Measurements from ENCODE around the gene TULP4.
"Not testable (repeated sequence)": the region's sequence is repeated elsewhere in the genome, so short reads cannot be mapped to it uniquely, and the experiment has no call there.

The TULP4 gene

GRCh38 chr6:158472447-158472846 lies 160.2 kb downstream of the TULP4 start:
- TF ChIP-seq CTCF (IDR thresholded peaks at IDR 0.05; ENCODE audit: low read depth, low read length, missing control alignments) = no peak
- DNase-seq (ENCODE audit: low read depth) = no peak
- in situ Hi-C loops (cut with HindIII; ENCODE audit: low sequenced_read_pairs) = no loop called here

GRCh38 chr6:158474961-158475343 lies 162.7 kb downstream of the TULP4 start:
- TF ChIP-seq CTCF (IDR thresholded peaks at IDR 0.05; ENCODE audit: low read depth, low read length, missing control alignments) = no peak
- no peak overlapping the region for H3K4me3 ChIP-seq (ENCODE audit: low read depth, low read length)
- DNase-seq (ENCODE audit: low read depth) = no peak
- in situ Hi-C loops (cut with HindIII; ENCODE audit: low sequenced_read_pairs) = no loop called here

More at GRCh38 chr6:158472447-158472846, 160.2 kb downstream of the TULP4 start:
- H3K4me3 ChIP-seq (ENCODE audit: low read depth, low read length) = no peak overlapping the region

DNA sequence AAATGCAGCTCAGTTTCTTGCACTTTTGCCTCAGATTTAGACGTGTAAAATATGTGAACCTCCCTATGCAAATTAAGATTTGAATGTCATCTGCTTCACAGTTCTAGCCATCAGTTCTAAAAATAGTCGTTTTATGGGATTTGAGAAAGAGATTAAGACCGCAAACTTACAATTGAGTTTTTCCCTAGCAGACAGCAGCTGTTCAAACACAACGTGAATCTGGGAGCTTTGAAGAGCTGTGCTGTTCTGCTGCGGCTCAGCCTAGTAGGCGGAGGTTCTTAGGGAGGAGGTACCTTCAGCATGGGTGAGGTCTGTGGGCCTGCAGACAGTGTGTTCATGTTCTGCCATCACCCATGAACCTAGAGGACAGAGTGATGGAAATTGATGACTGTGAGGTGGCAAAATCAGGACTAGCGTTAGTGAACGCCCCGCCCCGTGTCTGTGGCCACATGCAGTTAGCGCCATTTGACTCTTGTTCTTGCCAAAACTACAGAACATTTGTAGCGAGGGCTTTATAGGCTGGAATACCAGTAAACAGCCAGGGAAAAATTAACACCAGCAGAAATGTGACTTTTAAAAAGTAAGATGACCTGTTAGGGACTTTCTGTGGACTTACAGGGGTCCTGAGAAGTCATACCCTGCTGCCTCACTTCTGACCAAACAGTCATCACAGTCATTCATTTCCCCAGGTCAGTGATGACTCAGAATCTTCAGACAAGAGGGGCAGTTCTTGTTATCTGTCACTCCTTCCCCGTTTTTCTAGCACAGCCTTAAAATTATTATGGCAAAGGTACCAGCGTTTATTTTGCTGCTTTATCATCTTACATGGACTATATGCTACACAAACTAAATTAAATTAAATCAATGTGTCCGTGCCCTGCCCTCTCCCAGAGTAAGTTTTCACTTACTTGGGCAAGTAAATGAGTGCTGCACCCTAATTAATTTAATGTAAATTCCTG lies 163.4 kb downstream of the TULP4 start:
- DNase-seq (ENCODE audit: low read depth) = no peak
- TF ChIP-seq CTCF (IDR thresholded peaks at IDR 0.05; ENCODE audit: low read depth, low read length, missing control alignments) = no peak
- in situ Hi-C loops (cut with HindIII; ENCODE audit: low sequenced_read_pairs) = no loop called here
- no peak overlapping the region for H3K4me3 ChIP-seq (ENCODE audit: low read depth, low read length)

GRCh38 chr6:158476389-158476788 lies 164.1 kb downstream of the TULP4 start:
- TF ChIP-seq CTCF (IDR thresholded peaks at IDR 0.05; ENCODE audit: low read depth, low read length, missing control alignments) = no peak
- DNase-seq (ENCODE audit: low read depth) = no peak
- H3K4me3 ChIP-seq (ENCODE audit: low read depth, low read length) = no peak overlapping the region
- in situ Hi-C loops (cut with HindIII; ENCODE audit: low sequenced_read_pairs) = no loop called here

DNA sequence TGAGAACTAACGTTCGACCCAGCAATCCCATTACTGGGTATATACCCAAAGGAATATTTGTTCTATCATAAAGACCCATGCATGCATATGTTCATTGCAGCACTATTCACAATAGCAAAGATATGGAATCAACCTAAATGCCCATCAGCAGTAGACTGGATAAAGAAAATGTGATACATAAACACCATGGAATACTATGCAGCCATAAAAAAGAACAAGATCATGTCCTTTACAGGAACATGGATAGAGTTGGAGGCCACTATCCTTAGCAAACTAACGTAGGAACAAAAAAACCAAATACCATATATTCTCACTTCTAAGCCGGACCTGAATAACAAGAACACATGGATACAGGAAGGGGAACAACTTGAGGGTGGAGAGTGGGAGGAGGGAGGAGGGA lies 165.5 kb downstream of the TULP4 start:
- DNase-seq (ENCODE audit: low read depth); in situ Hi-C loops (cut with HindIII; ENCODE audit: low sequenced_read_pairs); H3K4me3 ChIP-seq (ENCODE audit: low read depth, low read length): not testable (repeated sequence)

DNA sequence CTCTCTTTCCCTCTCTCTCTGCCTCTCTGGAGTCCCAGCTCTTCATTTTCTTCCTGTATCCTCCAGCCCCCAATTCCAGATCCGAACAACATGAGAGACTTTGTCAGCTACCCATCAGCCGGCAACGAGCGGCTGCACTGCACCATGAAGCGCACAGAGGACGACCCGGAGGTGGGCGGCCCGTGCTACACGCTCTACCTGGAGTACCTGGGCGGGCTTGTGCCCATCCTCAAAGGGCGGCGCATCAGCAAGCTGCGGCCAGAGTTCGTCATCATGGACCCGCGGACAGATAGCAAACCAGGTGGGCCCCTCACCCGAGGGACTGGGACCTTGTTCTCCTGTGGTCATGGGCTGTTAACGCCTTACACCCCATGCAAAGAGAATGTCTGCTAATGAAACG lies 168.7 kb downstream of the TULP4 start:
- in situ Hi-C loops (cut with HindIII; ENCODE audit: low sequenced_read_pairs) = no loop called here
- H3K4me3 ChIP-seq (ENCODE audit: low read depth, low read length) = no peak overlapping the region
- DNase-seq (ENCODE audit: low read depth) = no peak
- no peak for TF ChIP-seq CTCF (IDR thresholded peaks at IDR 0.05; ENCODE audit: low read depth, low read length, missing control alignments)

All from astrocyte of the cerebellum (primary cell).